Immature natural killer cell (primary cell): ENCODE results near the gene ZNF135. TPM values are rescaled to one million over a fixed set of nuclear protein-coding genes. Genes with fewer than 3 reads are reported as not detected.

ENCODE experiments used
- DNase-seq, 3 donors: peaks; one replicate each; pipeline ENCODE4 v3.0.0; 2022; ENCODE audit warnings: mixed read lengths in 1 of 3
- H3K27ac Mint-ChIP-seq, 6 donors: one replicate each; pipeline ENCODE4 v1.8.0; 2020; ENCODE audit warnings: mixed read lengths in 6 of 6, mild to moderate bottlenecking in 5 of 6, inconsistent platforms in 4 of 6, moderate library complexity in 3 of 6
- H3K27me3 Mint-ChIP-seq, 3 donors: one replicate each; pipeline ENCODE4 v1.8.0; 2020 to 2021; ENCODE audit warnings: low read depth in 3 of 3, mild to moderate bottlenecking in 3 of 3, mixed read lengths in 3 of 3, moderate library complexity in 3 of 3, inconsistent platforms in 1 of 3
- H3K36me3 Mint-ChIP-seq, 3 donors: one replicate each; pipeline ENCODE4 v1.8.0; 2020; ENCODE audit warnings: mixed read lengths in 3 of 3, inconsistent platforms in 2 of 3, mild to moderate bottlenecking in 2 of 3
- H3K4me1 Mint-ChIP-seq, 2 donors: one replicate each; pipeline ENCODE4 v1.8.0; 2020; ENCODE audit warnings: inconsistent platforms in 2 of 2, mild to moderate bottlenecking in 2 of 2, mixed read lengths in 2 of 2, moderate library complexity in 1 of 2
- H3K4me3 Mint-ChIP-seq, 5 donors: one replicate each; pipeline ENCODE4 v1.8.0; 2020; ENCODE audit warnings: mild to moderate bottlenecking in 5 of 5, mixed read lengths in 5 of 5, inconsistent platforms in 3 of 5, moderate library complexity in 3 of 5
- H3K9me3 Mint-ChIP-seq, 6 donors: one replicate each; pipeline ENCODE4 v1.8.0; 2020; ENCODE audit warnings: mild to moderate bottlenecking in 6 of 6, mixed read lengths in 6 of 6, inconsistent platforms in 4 of 6, moderate library complexity in 3 of 6
- polyA plus RNA-seq, 3 donors: library from polyadenylated mRNA; unstranded; fragments of 300-500 nt; fragmentation: Illumina TruSeq; gene quantifications; one replicate each; pipeline ENCODE4 v1.2.3, GENCODE V29; 2021

ZNF135 gene
- polyA plus RNA-seq, 3 donors from 2014 or later = 0.64 to 4.1 TPM; not detected in 1

- Mint-ChIP-seq H3K27ac (no peak overlapping the region), H3K4me3 (no peak overlapping the region), H3K36me3 (peaks cover 4 to 22% (median 8%) of the 10 kb centered on the region in 3 donors), H3K9me3 (peaks cover 5 to 29% (median 19%) of the 10 kb centered on the region in 6 donors), H3K4me1 (no peaks in the 10 kb centered on the region), H3K27me3 (peaks cover 0 to 3% (median 0%) of the 10 kb centered on the region in 3 donors)
- DNase-seq = no peak
Observed at GRCh38 chr19:58086825-58087710, 28.0 kb downstream of the ZNF135 start.

- Mint-ChIP-seq H3K4me3 (no peak overlapping the region), H3K36me3 (peaks cover 8 to 22% (median 9%) of the 10 kb centered on the region in 3 donors), H3K27ac (no peak overlapping the region), H3K4me1 (no peaks in the 10 kb centered on the region), H3K9me3 (peaks cover 3 to 23% (median 8%) of the 10 kb centered on the region in 6 donors), H3K27me3 (no peaks in the 10 kb centered on the region)
- DNase-seq = no peak
Observed at GRCh38 chr19:58088521-58089052, 29.5 kb downstream of the ZNF135 start.

GRCh38 chr19:58089846-58090245, 30.8 kb downstream of the ZNF135 start:
- Mint-ChIP-seq H3K4me3 (no peak overlapping the region), H3K4me1 (no peaks in the 10 kb centered on the region), H3K36me3 (peaks cover 4 to 16% (median 5%) of the 10 kb centered on the region in 3 donors), H3K27ac (no peak overlapping the region), H3K27me3 (no peaks in the 10 kb centered on the region), H3K9me3 (peaks cover 0 to 18% (median 4%) of the 10 kb centered on the region in 6 donors)
- DNase-seq = no peak

GRCh38 chr19:58091251-58091995, 32.3 kb downstream of the ZNF135 start:
- Mint-ChIP-seq H3K4me3 (no peak overlapping the region), H3K4me1 (peaks cover 1 to 2% of the 10 kb centered on the region in 2 donors), H3K9me3 (peaks cover 0 to 20% (median 5%) of the 10 kb centered on the region in 6 donors), H3K27me3 (peaks cover 0 to 4% (median 0%) of the 10 kb centered on the region in 3 donors), H3K27ac (peak overlapping the region in 3 of 6 donors; percentile 34 to 67 (median 59)), H3K36me3 (peaks cover 4 to 15% (median 5%) of the 10 kb centered on the region in 3 donors)
- DNase-seq = no peak

GRCh38 chr19:58093071-58093470, 34.0 kb downstream of the ZNF135 start:
- Mint-ChIP-seq H3K4me3 (no peak overlapping the region), H3K9me3 (peaks cover 0 to 20% (median 5%) of the 10 kb centered on the region in 6 donors), H3K36me3 (peaks cover 4 to 8% (median 5%) of the 10 kb centered on the region in 3 donors), H3K4me1 (peaks cover 9 to 12% of the 10 kb centered on the region in 2 donors), H3K27me3 (peaks cover 3 to 7% (median 6%) of the 10 kb centered on the region in 3 donors), H3K27ac (peak overlapping the region in 1 of 6 donors; percentile 36)
- no peak for DNase-seq

- Mint-ChIP-seq H3K27ac (no peak overlapping the region), H3K9me3 (peaks cover 4 to 38% (median 10%) of the 10 kb centered on the region in 6 donors), H3K4me3 (no peak overlapping the region), H3K27me3 (peaks cover 8 to 13% (median 12%) of the 10 kb centered on the region in 3 donors), H3K36me3 (peaks cover 4 to 14% (median 5%) of the 10 kb centered on the region in 3 donors), H3K4me1 (peaks cover 18 to 19% of the 10 kb centered on the region in 2 donors)
- DNase-seq = no peak
Observed at GRCh38 chr19:58095328-58095727, 36.2 kb downstream of the ZNF135 start.

- DNase-seq = no peak
Observed at GRCh38 chr19:58096884-58097283, 37.8 kb downstream of the ZNF135 start.

GRCh38 chr19:58097349-58097748, 38.3 kb downstream of the ZNF135 start:
- Mint-ChIP-seq H3K27me3 (peaks cover 8 to 13% (median 12%) of the 10 kb centered on the region in 3 donors), H3K4me3 (peak overlapping the region; percentile 58 to 97 (median 90)), H3K36me3 (peaks cover 4 to 8% (median 5%) of the 10 kb centered on the region in 3 donors), H3K9me3 (peaks cover 5 to 37% (median 16%) of the 10 kb centered on the region in 6 donors), H3K4me1 (peaks cover 18 to 19% of the 10 kb centered on the region in 2 donors), H3K27ac (peak overlapping the region in 5 of 6 donors; percentile 85 to 100 (median 99))
- DNase-seq = no peak

More at GRCh38 chr19:58096884-58097283, 37.8 kb downstream of the ZNF135 start:
- Mint-ChIP-seq H3K27ac (peak overlapping the region; percentile 18 to 100 (median 95)), H3K4me1 (peaks cover 18 to 19% of the 10 kb centered on the region in 2 donors), H3K4me3 (peak overlapping the region; percentile 54 to 97 (median 72)), H3K9me3 (peaks cover 4 to 37% (median 14%) of the 10 kb centered on the region in 6 donors), H3K27me3 (peaks cover 8 to 13% (median 12%) of the 10 kb centered on the region in 3 donors), H3K36me3 (peaks cover 4 to 9% (median 5%) of the 10 kb centered on the region in 3 donors)

- H3K9me3 Mint-ChIP-seq = peaks cover 9 to 43% (median 18%) of the 10 kb centered on the region in 6 donors
- H3K36me3 Mint-ChIP-seq = peaks cover 4 to 8% (median 5%) of the 10 kb centered on the region in 3 donors
- peaks cover 8 to 13% (median 12%) of the 10 kb centered on the region in 3 donors for H3K27me3 Mint-ChIP-seq
- peak; percentile 97 to 100 (median 100) for DNase-seq
- H3K4me1 Mint-ChIP-seq = peaks cover 18 to 19% of the 10 kb centered on the region in 2 donors
- peak within 1 kb of the TSS; percentile 99 to 100 (median 100) for H3K27ac Mint-ChIP-seq
- H3K4me3 Mint-ChIP-seq = peak within 1 kb of the TSS; percentile 89 to 97 (median 93)
Observed at GRCh38 chr19:58097781-58098681, 38.9 kb downstream of the ZNF135 start, which contains the start of gene ZSCAN18. ZSCAN18 (minus strand) TSS chr19:58098231; CDS start chr19:58090267, 7,964 bp downstream.

- Mint-ChIP-seq H3K9me3 (peaks cover 15 to 45% (median 20%) of the 10 kb centered on the region in 6 donors), H3K27me3 (peaks cover 8 to 15% (median 13%) of the 10 kb centered on the region in 3 donors), H3K36me3 (peaks cover under 1 to 6% (median 5%) of the 10 kb centered on the region in 3 donors), H3K27ac (peak overlapping the region; percentile 99 to 100 (median 100)), H3K4me1 (peaks cover 18 to 19% of the 10 kb centered on the region in 2 donors), H3K4me3 (peak overlapping the region; percentile 89 to 97 (median 93))
- no peak for DNase-seq
Observed at GRCh38 chr19:58098682-58098998, 39.6 kb downstream of the ZNF135 start.

- H3K4me1 Mint-ChIP-seq = no peaks in the 10 kb centered on the region
- no peak overlapping the region for H3K4me3 Mint-ChIP-seq
- DNase-seq = no peak
- peaks cover 32 to 87% (median 83%) of the 10 kb centered on the region in 6 donors for H3K9me3 Mint-ChIP-seq
- H3K27ac Mint-ChIP-seq = no peak overlapping the region
- peaks cover 0 to 47% (median 21%) of the 10 kb centered on the region in 3 donors for H3K36me3 Mint-ChIP-seq
- peaks cover 0 to 13% (median 1%) of the 10 kb centered on the region in 3 donors for H3K27me3 Mint-ChIP-seq
Observed at GRCh38 chr19:58107778-58108545, 48.9 kb downstream of the ZNF135 start.

- Mint-ChIP-seq H3K27ac (no peak overlapping the region), H3K4me1 (no peaks in the 10 kb centered on the region), H3K9me3 (peaks cover 33 to 88% (median 83%) of the 10 kb centered on the region in 6 donors), H3K4me3 (no peak overlapping the region), H3K36me3 (peaks cover 0 to 42% (median 25%) of the 10 kb centered on the region in 3 donors), H3K27me3 (peaks cover 0 to 10% (median 1%) of the 10 kb centered on the region in 3 donors)
- DNase-seq = no peak
Observed at GRCh38 chr19:58108546-58108817, 49.4 kb downstream of the ZNF135 start.
